Measurements from ENCODE around the gene OR8B3.

DNA sequence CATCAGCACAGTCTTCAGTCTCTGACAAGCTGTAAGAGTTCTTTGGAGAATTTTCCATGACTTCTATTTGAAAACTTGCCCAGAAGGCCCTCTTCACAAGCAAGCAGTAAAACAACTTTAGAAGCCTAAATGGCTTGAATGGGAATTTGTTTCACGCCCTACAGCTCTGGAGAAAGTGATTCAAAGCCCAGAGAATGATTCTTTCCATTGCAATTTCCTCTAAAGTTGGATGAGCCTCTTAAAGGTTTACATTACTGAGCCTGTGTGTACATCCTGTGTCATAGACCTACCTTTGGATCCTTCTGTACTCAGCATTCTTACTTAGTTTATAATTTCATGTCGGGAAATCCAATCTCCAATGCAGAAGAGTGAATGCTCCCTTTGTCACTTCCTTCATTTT, 6.8 kb upstream of the OR8B3 start:
- TF ChIP-seq ZBTB7A (IDR thresholded peaks at IDR 0.05; ENCODE audit: low read depth), result no peak
- no peak for TF ChIP-seq RAD21 (IDR thresholded peaks at IDR 0.05; ENCODE audit: low read depth)
- no peak for TF ChIP-seq CREB1 (IDR thresholded peaks at IDR 0.05; ENCODE audit: low read depth)
- TF ChIP-seq NFIC (IDR thresholded peaks at IDR 0.05), result no peak
